ENCODE data around the gene USP1.

USP1 gene

DNA sequence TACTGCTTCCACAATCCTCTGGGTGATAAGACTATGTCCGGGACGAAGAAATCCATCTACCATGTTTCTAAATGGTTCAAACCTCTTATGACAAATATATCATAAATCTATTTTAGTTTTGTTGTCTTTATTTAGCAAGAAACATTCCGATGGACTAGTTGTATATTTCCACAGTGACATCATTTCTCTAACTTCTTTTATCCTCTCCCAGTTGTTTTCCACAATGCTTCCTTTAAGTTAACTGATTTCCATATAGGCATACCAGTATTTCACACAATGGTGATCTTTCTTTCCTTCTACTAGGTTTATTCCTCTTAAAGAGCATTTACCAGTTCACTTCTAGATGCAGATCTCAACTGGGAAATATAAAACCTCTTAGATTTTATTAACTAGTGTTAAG lies 44.8 kb downstream of the USP1 start:
- TF ChIP-seq, protein P1, sequence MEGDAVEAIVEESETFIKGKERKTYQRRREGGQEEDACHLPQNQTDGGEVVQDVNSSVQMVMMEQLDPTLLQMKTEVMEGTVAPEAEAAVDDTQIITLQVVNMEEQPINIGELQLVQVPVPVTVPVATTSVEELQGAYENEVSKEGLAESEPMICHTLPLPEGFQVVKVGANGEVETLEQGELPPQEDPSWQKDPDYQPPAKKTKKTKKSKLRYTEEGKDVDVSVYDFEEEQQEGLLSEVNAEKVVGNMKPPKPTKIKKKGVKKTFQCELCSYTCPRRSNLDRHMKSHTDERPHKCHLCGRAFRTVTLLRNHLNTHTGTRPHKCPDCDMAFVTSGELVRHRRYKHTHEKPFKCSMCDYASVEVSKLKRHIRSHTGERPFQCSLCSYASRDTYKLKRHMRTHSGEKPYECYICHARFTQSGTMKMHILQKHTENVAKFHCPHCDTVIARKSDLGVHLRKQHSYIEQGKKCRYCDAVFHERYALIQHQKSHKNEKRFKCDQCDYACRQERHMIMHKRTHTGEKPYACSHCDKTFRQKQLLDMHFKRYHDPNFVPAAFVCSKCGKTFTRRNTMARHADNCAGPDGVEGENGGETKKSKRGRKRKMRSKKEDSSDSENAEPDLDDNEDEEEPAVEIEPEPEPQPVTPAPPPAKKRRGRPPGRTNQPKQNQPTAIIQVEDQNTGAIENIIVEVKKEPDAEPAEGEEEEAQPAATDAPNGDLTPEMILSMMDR (IDR thresholded peaks at IDR 0.05): no peak
- no peak for DNase-seq (ENCODE audit: low spot score)
- no peak overlapping the region for H3K27ac ChIP-seq
- H3K4me3 ChIP-seq: no peak overlapping the region

DNA sequence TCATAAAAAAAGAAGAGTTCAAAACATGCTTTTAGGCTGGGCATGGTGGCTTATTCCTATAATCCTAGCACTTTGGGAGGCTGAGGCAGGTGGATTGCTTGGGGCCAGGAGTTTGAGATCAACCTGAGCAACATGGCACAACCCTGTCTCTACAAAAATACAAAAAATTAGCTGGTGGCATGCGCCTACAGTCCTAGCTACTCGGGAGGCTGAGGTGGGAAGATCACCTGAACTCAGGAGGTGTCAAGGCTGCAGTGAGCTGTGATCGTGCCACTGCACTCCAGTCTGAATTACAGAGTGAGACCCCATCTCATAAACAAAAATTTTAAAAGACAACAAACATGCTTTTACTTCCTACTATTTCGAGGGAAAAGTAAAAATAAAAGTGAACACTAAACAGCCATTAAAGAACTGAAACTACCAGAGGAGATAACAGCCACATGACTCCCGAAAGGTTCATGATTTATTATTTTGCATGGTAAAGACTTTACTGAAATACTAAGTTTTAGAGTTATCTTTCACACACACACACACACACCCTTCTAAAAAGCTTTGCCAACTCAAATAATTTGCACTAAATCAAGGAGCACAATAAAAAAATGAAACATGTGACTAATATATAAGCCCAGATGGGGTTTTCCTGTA lies 48.1 kb downstream of the USP1 start:
- TF ChIP-seq, protein P1 (IDR thresholded peaks at IDR 0.05): no peak
- no peak for DNase-seq (ENCODE audit: low spot score)
- Histone ChIP-seq H3K27ac (no peak overlapping the region), H3K4me3 (no peak overlapping the region)

DNA sequence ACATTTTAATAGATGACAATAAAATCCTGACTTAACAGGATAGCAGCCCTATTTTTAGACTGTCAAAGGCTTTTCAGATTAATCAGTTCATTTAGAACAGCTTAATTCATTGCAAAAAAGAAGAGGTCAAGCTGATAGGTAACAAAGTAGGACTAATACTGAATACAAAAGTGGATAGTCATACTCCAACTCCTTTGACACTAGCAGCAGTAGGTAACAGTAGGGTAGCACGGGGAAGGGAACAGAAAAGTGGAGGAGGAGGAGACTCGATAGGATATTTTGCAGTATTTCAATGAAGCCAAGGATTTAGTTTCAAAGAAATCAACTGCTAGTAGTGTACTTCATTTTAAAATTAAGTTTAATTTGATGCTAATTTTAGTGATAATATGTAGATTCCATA lies 51.1 kb downstream of the USP1 start:
- no peak overlapping the region for H3K27ac ChIP-seq
- DNase-seq (ENCODE audit: low spot score): no peak
- TF ChIP-seq, protein P1 (IDR thresholded peaks at IDR 0.05): no peak
- no peak overlapping the region for H3K4me3 ChIP-seq

DNA sequence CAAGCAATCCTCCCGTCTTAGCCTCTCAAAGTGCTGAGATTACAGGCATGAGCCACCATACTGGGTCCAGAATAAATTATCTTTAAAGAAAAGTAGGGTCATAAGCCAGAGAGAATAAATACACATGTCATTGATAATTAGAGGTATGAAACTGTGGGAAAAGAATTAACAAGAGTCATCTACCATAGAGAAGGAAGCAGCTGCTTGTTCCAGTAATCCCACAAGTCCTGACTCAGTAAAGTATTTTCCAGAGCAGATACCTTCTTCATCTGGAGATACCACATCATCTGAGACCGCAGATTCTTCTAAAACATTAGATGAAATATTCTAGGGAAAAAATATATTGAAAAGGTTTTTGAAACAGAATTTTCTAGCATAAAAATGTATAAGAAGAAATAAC lies 55.7 kb downstream of the USP1 start:
- no peak overlapping the region for H3K27ac ChIP-seq

DNA sequence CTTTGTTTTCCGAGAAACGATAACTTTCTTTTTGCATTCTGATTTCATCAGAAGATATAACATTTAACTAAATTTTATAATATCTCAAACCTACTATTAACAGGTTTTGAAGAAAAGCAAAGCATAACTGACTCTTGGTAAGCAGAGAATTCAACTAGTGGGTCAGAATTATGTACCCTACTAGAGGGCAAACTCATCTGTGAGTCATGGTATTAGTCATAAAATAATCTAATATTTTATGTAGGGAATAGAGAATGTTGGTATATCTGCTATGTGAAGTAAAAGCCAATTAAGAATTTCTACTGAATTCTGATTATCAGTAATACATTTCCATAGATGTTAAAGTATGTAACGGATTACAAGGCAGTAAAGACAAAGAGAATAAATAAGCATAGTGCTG lies 56.8 kb downstream of the USP1 start:
- DNase-seq (ENCODE audit: low spot score): no peak
- no peak overlapping the region for H3K4me3 ChIP-seq
- H3K27ac ChIP-seq: no peak overlapping the region
- TF ChIP-seq, protein P1 (IDR thresholded peaks at IDR 0.05): no peak

More for the DNA sequence above, 55.7 kb downstream of the USP1 start:
- no peak overlapping the region for H3K4me3 ChIP-seq
- no peak for DNase-seq (ENCODE audit: low spot score)
- TF ChIP-seq, protein P1 (IDR thresholded peaks at IDR 0.05): no peak

DNA sequence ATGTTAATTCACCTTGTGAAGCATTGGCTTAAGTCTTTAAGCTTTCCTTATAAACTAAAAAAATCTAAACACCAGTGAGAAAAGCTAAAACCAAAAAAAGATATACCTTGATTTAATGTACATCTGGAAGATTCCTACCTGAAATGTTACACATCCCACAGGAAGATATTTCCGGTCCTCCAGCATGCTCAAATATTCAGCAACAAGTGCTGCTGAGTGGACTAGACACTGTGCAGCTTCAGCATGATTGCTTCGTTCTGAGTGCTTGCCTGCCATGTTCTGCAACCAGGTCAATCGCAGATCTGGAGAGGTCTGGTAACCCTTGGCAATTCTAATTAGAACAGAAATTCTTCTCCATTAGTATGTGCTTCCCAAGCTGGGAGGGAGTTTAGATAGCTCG lies 57.3 kb downstream of the USP1 start:
- H3K27ac ChIP-seq: no peak overlapping the region
- TF ChIP-seq, protein P1 (IDR thresholded peaks at IDR 0.05): no peak
- H3K4me3 ChIP-seq: no peak overlapping the region
- no peak for DNase-seq (ENCODE audit: low spot score)

DNA sequence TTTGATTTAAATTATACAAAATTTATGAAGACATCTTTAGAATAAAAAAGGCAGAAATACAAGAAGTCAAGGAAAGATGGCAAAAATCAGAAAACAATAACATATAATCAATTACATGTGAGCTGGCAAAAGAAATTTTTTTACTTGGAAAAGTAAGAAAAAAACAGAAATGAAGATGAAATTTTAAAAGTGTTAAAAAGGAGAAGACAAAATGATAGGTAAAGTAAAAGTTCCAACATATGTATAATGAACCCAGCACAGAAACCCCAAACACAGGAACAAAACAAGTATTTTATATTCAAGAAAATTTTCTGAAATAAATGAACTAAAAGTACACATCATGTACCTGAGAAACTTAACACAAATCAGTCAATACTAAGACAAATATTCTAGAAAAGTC lies 63.4 kb downstream of the USP1 start:
- Histone ChIP-seq H3K27ac (no peak overlapping the region), H3K4me3 (no peak overlapping the region)
- TF ChIP-seq, protein P1 (IDR thresholded peaks at IDR 0.05): no peak
- no peak for DNase-seq (ENCODE audit: low spot score)
